GM10248 (cell line): ENCODE measurements around the gene C20orf141.

Source experiments
- CTCF ChIA-PET: fragments of 300-600 bp; sonication (Branson Sonifier 250); formaldehyde crosslinking; extraction: SDS; loops from one replicate; lab custom pipeline; 2021; ENCODE audit warnings: antibody characterized with exemption; lab: Yijun Ruan, JAX
- POLR2A ChIA-PET: fragments of 350-650 bp; sonication (Branson Sonifier 250); formaldehyde crosslinking; extraction: SDS; loops from one replicate; lab custom pipeline; 2020; ENCODE audit warnings: antibody characterized with exemption; lab: Yijun Ruan, JAX
- DNase-seq: peaks from one replicate; pipeline ENCODE4 v3.0.0; 2012; ENCODE audit errors: extremely low spot score
- TF ChIP-seq, protein P1 (sequence below): IDR thresholded peaks from 2 replicates; pipeline ENCODE4 v1.5.1; 2012; ENCODE audit warnings: mild to moderate bottlenecking, low read depth; ENCODE audit errors: extremely low read depth, missing control alignments, control extremely low read depth

The C20orf141 gene

DNA sequence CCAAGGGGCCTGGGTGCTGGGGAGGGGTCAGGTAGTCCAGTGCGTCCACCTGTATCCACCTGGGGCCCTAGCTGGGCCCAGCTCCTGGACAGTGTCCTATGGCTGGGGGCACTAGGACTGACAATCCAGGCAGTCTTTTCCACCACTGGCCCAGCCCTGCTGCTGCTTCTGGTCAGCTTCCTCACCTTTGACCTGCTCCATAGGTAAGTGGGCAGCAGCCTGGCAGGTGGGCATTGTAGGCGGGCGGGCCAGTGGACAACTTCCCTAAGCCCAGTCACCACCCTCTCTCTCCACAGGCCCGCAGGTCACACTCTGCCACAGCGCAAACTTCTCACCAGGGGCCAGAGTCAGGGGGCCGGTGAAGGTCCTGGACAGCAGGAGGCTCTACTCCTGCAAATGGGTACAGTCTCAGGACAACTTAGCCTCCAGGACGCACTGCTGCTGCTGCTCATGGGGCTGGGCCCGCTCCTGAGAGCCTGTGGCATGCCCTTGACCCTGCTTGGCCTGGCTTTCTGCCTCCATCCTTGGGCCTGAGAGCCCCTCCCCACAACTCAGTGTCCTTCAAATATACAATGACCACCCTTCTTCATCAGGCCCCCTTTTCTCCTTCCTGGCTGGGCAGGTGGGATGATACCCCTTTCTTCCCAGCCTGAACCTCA is 584 bp downstream of the C20orf141 start:
- ChIA-PET POLR2A (no interaction called here), CTCF (no interaction called here)
- TF ChIP-seq, protein P1, sequence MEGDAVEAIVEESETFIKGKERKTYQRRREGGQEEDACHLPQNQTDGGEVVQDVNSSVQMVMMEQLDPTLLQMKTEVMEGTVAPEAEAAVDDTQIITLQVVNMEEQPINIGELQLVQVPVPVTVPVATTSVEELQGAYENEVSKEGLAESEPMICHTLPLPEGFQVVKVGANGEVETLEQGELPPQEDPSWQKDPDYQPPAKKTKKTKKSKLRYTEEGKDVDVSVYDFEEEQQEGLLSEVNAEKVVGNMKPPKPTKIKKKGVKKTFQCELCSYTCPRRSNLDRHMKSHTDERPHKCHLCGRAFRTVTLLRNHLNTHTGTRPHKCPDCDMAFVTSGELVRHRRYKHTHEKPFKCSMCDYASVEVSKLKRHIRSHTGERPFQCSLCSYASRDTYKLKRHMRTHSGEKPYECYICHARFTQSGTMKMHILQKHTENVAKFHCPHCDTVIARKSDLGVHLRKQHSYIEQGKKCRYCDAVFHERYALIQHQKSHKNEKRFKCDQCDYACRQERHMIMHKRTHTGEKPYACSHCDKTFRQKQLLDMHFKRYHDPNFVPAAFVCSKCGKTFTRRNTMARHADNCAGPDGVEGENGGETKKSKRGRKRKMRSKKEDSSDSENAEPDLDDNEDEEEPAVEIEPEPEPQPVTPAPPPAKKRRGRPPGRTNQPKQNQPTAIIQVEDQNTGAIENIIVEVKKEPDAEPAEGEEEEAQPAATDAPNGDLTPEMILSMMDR: no peak
- no peak for DNase-seq

DNA sequence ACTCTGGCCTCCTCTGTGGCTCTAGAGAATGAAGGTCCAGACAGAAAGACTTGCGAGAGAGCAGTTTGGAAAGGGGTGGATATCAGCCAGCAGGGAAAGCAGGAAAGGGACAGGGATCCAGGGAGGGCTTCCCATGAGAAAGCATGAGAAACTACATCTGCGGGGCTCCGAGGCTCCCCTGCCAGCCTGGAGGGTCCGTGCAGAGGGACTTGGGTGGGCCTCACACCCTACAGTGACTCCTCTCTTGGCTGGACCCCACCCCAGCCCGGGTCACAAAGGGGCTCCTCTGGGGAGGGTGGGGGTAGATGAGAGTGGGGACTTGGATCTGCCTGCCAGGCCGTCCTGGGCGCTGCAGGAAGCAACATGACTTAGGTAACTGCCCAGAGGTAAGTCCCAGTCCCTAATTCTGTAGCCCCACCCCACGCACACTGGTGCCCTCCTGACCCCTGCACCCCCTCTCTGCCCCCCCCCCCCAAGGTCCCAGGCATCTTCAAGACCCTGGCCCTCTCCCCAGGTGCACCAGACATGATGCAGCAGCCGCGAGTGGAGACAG is 1.3 kb downstream of the C20orf141 start, which contains the start of gene TMEM239:
Gene TMEM239, plus strand, starts transcription at position 335 of the 553 bp plus-strand sequence. Its CDS starts 191 bp downstream, at position 526.
- CTCF ChIA-PET: interaction anchor here (0.7 kb wide), 1 partner anchor 17 kb away, joined by 3 read pairs; no protein-coding TSS in a partner anchor
- TF ChIP-seq, protein P1: no peak
- no peak for DNase-seq

DNA sequence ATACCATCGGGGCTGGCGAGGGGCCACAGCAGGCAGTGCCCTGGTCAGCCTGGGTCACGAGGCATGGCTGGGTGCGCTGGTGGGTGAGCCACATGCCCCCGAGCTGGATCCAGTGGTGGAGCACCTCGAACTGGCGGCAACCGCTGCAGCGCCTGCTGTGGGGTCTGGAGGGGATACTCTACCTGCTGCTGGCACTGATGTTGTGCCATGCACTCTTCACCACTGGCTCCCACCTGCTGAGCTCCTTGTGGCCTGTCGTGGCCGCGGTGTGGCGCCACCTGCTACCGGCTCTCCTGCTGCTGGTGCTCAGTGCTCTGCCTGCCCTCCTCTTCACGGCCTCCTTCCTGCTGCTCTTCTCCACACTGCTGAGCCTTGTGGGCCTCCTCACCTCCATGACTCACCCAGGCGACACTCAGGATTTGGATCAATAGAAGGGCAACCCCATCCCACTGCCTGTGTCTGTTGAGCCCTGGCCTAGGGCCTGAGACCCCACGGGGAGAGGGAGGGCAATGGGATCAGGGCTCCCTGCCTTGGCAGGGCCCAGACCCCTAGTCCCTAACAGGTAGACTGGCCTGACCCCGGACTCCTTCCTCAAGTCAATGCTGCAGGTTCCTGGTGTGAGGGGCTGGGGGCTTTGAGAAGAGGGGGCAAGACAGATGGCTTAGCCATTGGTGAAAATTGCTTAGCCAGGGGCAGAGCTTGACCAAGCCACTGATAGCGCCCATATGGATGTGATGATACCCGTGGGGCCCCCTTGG is 2.0 kb downstream of the C20orf141 start:
- ChIA-PET POLR2A (no interaction called here), CTCF (interaction anchor here (0.7 kb wide), 1 partner anchor 17 kb away, joined by 3 read pairs; no protein-coding TSS in a partner anchor)
- TF ChIP-seq, protein P1: peak; percentile 6
- no peak for DNase-seq

More for the DNA sequence above, 1.3 kb downstream of the C20orf141 start, which contains the start of gene TMEM239:
- POLR2A ChIA-PET: no interaction called here

DNA sequence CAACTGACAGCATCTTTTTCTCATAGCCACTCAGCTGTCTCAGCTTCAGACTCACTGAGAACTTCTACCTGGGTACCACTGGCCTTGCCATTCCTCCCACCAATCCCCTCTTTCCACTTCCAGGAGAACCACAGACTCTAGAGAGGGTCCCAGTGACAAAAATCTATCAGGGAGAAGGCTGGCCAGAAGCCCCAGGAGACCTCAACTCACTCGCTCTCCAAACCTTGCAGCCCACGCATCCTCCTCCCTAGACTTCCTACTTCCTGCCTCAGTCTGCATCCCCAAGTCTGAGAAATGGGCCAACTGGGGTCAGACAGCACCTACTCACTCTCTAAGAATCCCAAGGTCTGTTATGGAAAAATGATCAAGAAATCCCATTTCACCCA is 2.5 kb downstream of the C20orf141 start:
- CTCF ChIA-PET: no interaction called here
- POLR2A ChIA-PET: no interaction called here
- no peak for DNase-seq
- TF ChIP-seq, protein P1: no peak

DNA sequence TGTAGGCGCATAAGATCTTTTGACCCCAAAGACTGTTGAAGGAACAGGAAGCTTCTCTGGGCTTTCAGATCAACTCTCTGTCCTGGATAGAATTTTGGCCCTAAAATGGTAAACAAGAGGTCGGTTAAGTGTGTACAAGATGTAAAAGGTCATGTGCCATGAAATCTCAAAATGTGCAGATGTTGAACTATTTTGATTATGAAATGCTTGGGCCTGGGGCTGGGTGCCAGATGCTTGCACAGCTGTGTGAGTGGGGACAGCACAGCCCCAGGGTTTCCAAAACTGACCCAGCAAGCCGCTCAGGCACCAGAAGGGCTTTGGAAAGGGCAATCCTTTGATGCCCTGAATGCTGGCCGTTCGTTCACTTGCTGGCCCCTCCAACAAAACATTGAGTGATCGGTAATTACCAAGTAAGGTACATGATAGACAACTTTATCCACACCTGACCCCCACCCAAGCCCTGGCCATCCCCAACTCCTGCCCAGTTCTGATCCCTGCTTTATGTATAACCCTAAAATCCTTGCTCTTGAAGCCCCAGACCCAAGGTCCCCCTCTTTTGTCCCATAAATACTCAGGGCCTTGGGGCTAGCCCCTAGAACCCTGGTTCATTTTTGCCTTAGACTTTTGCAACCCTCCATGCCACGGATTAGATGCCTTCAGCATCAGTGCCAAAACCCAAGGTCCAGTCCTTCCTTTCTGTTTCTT is 3.3 kb downstream of the C20orf141 start:
- ChIA-PET POLR2A (no interaction called here), CTCF (interaction anchor here (1.2 kb wide), 1 partner anchor 30 kb away, joined by 4 read pairs; no protein-coding TSS in a partner anchor)

More for the DNA sequence above, 3.3 kb downstream of the C20orf141 start:
- TF ChIP-seq, protein P1: no peak
- DNase-seq: no peak
